Hepatocyte (in vitro differentiated cells): ENCODE results near the gene SPATS1.

Source experiments
- CTCF ChIP-seq: fragments of 200-600 bp; sonication (generic); IDR thresholded peaks from 2 replicates; pipeline ENCODE4 v1.5.1; 2016; ENCODE audit warnings: antibody characterized with exemption, mild to moderate bottlenecking; ENCODE audit not compliant: poor library complexity
- EZH2 ChIP-seq: fragments of 200-600 bp; sonication (generic); IDR thresholded peaks from 2 replicates; pipeline ENCODE4 v1.6.1; 2016; ENCODE audit warnings: antibody characterized with exemption, mild to moderate bottlenecking, borderline replicate concordance
- EZH2phosphoT487 ChIP-seq: fragments of 200-600 bp; sonication (generic); IDR thresholded peaks from one replicate; pipeline ENCODE4 v1.6.1; 2018; ENCODE audit warnings: antibody characterized with exemption, mild to moderate bottlenecking, low read depth, moderate library complexity; ENCODE audit not compliant: unreplicated experiment, severe bottlenecking

- TF ChIP-seq CTCF, result no peak
- TF ChIP-seq EZH2, result no peak
- TF ChIP-seq EZH2phosphoT487, result no peak
These were observed 10.9 kb downstream of the SPATS1 start for GRCh38 chr6:44353336-44353735.
